ENCODE measurements around the gene FARS2.

Gene FARS2

GRCh38 chr6:5705252-5705651, 443.9 kb downstream of the FARS2 start:
- H3K27ac Mint-ChIP-seq: no peak overlapping the region
- no peak overlapping the region for H3K4me3 Mint-ChIP-seq
- H3K36me3 Mint-ChIP-seq (ENCODE audit: low read depth): peaks cover 9% of the 10 kb centered on the region
- DNase-seq: no peak
- no peaks in the 10 kb centered on the region for H3K9me3 Mint-ChIP-seq
- TF ChIP-seq, protein P1, sequence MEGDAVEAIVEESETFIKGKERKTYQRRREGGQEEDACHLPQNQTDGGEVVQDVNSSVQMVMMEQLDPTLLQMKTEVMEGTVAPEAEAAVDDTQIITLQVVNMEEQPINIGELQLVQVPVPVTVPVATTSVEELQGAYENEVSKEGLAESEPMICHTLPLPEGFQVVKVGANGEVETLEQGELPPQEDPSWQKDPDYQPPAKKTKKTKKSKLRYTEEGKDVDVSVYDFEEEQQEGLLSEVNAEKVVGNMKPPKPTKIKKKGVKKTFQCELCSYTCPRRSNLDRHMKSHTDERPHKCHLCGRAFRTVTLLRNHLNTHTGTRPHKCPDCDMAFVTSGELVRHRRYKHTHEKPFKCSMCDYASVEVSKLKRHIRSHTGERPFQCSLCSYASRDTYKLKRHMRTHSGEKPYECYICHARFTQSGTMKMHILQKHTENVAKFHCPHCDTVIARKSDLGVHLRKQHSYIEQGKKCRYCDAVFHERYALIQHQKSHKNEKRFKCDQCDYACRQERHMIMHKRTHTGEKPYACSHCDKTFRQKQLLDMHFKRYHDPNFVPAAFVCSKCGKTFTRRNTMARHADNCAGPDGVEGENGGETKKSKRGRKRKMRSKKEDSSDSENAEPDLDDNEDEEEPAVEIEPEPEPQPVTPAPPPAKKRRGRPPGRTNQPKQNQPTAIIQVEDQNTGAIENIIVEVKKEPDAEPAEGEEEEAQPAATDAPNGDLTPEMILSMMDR (IDR thresholded peaks at IDR 0.05): no peak
- peaks cover 14% of the 10 kb centered on the region for H3K27me3 Mint-ChIP-seq (ENCODE audit: low read depth, poor library complexity)
- H3K4me1 Mint-ChIP-seq: peaks cover 24% of the 10 kb centered on the region

DNA sequence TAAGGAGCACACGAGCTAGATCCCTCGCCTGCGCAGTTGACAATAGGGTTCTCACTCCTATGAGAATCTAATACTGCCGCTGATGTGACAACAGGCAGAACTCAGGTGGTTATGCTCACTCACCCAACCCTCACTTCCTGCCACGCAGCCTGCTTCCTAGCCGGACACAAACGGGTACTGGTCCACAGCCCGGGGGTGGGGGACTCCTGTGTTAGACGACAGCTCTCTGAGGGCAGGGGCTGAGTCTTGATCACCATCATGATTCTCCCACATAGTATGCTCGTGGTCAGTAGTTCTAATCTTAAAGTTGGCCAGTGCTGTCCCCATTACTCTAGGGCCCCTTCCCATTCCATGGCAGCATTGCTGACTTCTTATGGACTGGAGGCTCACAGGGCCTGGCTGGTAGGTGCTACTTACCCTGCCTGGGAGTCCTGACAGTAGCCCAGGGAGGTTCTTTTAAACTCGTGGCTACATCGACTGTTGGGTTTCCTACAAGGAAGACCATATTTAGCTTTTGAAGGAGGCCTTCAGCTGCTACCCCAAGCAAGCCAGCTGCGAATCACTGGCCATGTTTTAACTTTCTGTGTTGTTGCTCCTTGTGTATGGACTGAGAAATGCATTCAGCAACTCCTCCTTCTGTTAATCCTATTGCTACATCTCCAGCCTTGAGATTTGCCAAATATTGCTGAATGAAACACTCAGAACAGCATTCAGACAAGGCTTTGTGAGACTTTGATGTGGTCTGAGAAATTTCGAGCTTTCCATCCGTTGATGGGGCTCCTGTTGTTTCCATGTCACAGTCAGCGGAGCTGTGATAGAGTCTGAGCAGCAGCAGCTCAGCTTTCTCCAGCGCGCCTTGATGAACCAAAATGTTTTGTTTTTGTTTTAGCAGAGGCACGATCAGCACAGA, 445.1 kb downstream of the FARS2 start:
- DNase-seq: no peak
- Mint-ChIP-seq H3K4me1 (peaks cover 13% of the 10 kb centered on the region), H3K27me3 (ENCODE audit: low read depth, poor library complexity) (peaks cover 16% of the 10 kb centered on the region), H3K36me3 (ENCODE audit: low read depth) (peaks cover 9% of the 10 kb centered on the region), H3K9me3 (no peaks in the 10 kb centered on the region), H3K4me3 (no peak overlapping the region), H3K27ac (no peak overlapping the region)
- TF ChIP-seq, protein P1 (IDR thresholded peaks at IDR 0.05): no peak

- H3K27me3 Mint-ChIP-seq (ENCODE audit: low read depth, poor library complexity): peaks cover 16% of the 10 kb centered on the region
- peaks cover 9% of the 10 kb centered on the region for H3K36me3 Mint-ChIP-seq (ENCODE audit: low read depth)
- TF ChIP-seq, protein P1 (IDR thresholded peaks at IDR 0.05): no peak
- H3K27ac Mint-ChIP-seq: peak overlapping the region; percentile 76
- no peak overlapping the region for H3K4me3 Mint-ChIP-seq
- H3K9me3 Mint-ChIP-seq: no peaks in the 10 kb centered on the region
- peaks cover 6% of the 10 kb centered on the region for H3K4me1 Mint-ChIP-seq
- DNase-seq: no peak
These were observed 446.1 kb downstream of the FARS2 start for GRCh38 chr6:5707281-5708045.

DNA sequence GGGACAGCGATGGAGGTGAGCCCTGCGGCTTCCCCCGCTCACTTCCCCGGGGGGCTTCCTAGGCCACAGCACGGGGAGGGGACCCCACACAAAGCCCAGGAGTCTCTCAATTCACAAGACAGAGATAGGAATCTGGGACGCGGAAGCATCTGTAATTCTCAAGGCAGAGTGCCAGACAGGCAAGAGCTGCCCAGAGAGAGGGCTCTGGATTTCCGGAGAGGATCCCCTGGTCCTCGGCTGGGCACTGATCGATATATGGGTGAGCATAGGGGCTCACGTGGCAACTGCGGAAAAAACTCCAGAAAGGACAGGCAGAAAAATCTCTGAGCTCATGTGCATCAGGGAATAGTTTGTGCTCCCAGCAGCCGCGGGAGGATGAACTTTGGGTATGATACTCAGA, 449.2 kb downstream of the FARS2 start:
- H3K4me3 Mint-ChIP-seq: no peak overlapping the region

DNA sequence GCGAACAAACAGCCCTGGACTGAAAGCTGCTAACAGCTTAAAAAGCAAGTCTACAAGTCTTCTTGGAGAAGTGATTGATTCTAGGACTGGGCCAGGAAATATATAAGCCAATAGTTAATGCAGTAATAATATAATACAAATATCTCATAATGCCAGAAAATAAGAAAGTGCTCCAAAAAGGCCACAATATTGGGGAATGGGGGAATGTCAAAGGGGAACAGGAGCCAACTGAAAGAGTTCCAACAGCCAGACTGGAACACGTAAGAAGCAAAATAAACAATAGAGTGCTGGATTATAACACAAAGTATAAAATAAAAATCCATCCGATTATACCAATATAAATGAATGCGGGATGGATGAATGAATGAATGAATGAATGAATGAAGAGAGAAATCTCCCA, 449.6 kb downstream of the FARS2 start:
- TF ChIP-seq, protein P1 (IDR thresholded peaks at IDR 0.05): no peak
- H3K27ac Mint-ChIP-seq: no peak overlapping the region
- no peak for DNase-seq
- no peaks in the 10 kb centered on the region for H3K4me1 Mint-ChIP-seq
- no peak overlapping the region for H3K4me3 Mint-ChIP-seq
- H3K36me3 Mint-ChIP-seq (ENCODE audit: low read depth): peaks cover 13% of the 10 kb centered on the region
- H3K27me3 Mint-ChIP-seq (ENCODE audit: low read depth, poor library complexity): peaks cover 13% of the 10 kb centered on the region
- peaks cover 11% of the 10 kb centered on the region for H3K9me3 Mint-ChIP-seq

More for the DNA sequence above, 449.2 kb downstream of the FARS2 start:
- Mint-ChIP-seq H3K36me3 (ENCODE audit: low read depth) (peaks cover 13% of the 10 kb centered on the region), H3K4me1 (no peaks in the 10 kb centered on the region), H3K27ac (no peak overlapping the region), H3K9me3 (peaks cover 9% of the 10 kb centered on the region), H3K27me3 (ENCODE audit: low read depth, poor library complexity) (peaks cover 16% of the 10 kb centered on the region)
- TF ChIP-seq, protein P1 (IDR thresholded peaks at IDR 0.05): no peak
- DNase-seq: no peak
